Keratinocyte (primary cell): Measurements from ENCODE around the gene SNTG2. TPM values are rescaled to one million over a fixed set of nuclear protein-coding genes. Genes with fewer than 3 reads are reported as not detected.

ENCODE experiments used
- DNase-seq: peaks from one replicate; pipeline ENCODE4 v3.0.0-alpha.2; 2011; ENCODE audit warnings: low read depth, missing footprints, low spot score
- FAIRE-seq: peaks from 2 replicates; lab custom pipeline; 2011; peaks lifted over from hg19 to GRCh38; lab: Jason Lieb, UNC
- H2AFZ ChIP-seq: 2 replicates; pipeline ENCODE4 v1.6.0; 2012; ENCODE audit warnings: low read length, control low read depth, inconsistent platforms; ENCODE audit not compliant: control insufficient read depth
- H3K27ac ChIP-seq: 2 replicates; pipeline ENCODE4 v1.5.1; 2011; ENCODE audit warnings: low read length; ENCODE audit not compliant: control insufficient read depth, insufficient read depth
- H3K27me3 ChIP-seq: 3 replicates; pipeline ENCODE4 v1.6.0; 2011; ENCODE audit warnings: low read length; ENCODE audit not compliant: control insufficient read depth, insufficient read depth; ENCODE audit errors: extremely low read depth
- H3K36me3 ChIP-seq, 2 experiments: 2 replicates in 1 of 2; 3 replicates in 1 of 2; pipeline ENCODE4 v1.5.1; 2011; ENCODE audit warnings: low read length in 2 of 2, mild to moderate bottlenecking in 1 of 2; ENCODE audit not compliant: control insufficient read depth in 2 of 2, insufficient read depth in 2 of 2; ENCODE audit errors: extremely low read depth in 1 of 2
- H3K4me1 ChIP-seq: 3 replicates; pipeline ENCODE4 v1.5.1; 2011; ENCODE audit warnings: low read length; ENCODE audit not compliant: control insufficient read depth, insufficient read depth; ENCODE audit errors: extremely low read depth
- H3K4me2 ChIP-seq: 3 replicates; pipeline ENCODE4 v1.6.0; 2011; ENCODE audit warnings: low read depth, low read length; ENCODE audit not compliant: control insufficient read depth, insufficient read depth; ENCODE audit errors: extremely low read depth
- H3K4me3 ChIP-seq, 3 experiments: fragments of 200-600 bp in 1 of 3; sonication (generic) in 1 of 3; 2 replicates in 2 of 3; 3 replicates in 1 of 3; pipeline ENCODE4 v1.5.1; 2011 to 2016; ENCODE audit warnings: low read length in 3 of 3, mild to moderate bottlenecking in 3 of 3, control low read depth in 2 of 3, inconsistent platforms in 1 of 3, low read depth in 1 of 3, mixed read lengths in 1 of 3, mixed run types in 1 of 3, moderate library complexity in 1 of 3; ENCODE audit not compliant: control insufficient read depth in 2 of 3, insufficient read depth in 2 of 3; ENCODE audit errors: extremely low read depth in 1 of 3
- H3K79me2 ChIP-seq: 2 replicates; pipeline ENCODE4 v1.6.0; 2012; ENCODE audit warnings: low read length; ENCODE audit not compliant: control insufficient read depth, insufficient read depth
- H3K9ac ChIP-seq: 3 replicates; pipeline ENCODE4 v1.6.0; 2011; ENCODE audit warnings: low read length; ENCODE audit not compliant: control insufficient read depth, insufficient read depth; ENCODE audit errors: extremely low read depth
- H3K9me1 ChIP-seq: 3 replicates; pipeline ENCODE4 v1.6.0; 2011; ENCODE audit warnings: low read length; ENCODE audit not compliant: control insufficient read depth, insufficient read depth; ENCODE audit errors: extremely low read depth
- H3K9me3 ChIP-seq: 2 replicates; pipeline ENCODE4 v1.5.1; 2012; ENCODE audit warnings: low read depth, low read length; ENCODE audit not compliant: control insufficient read depth
- H4K20me1 ChIP-seq: 3 replicates; pipeline ENCODE4 v1.6.0; 2011; ENCODE audit warnings: low read length; ENCODE audit not compliant: control insufficient read depth, insufficient read depth; ENCODE audit errors: extremely low read depth
- CTCF ChIP-seq, 3 experiments: IDR thresholded peaks in 1 of 3; conservative IDR thresholded peaks in 1 of 3; optimal IDR thresholded peaks in 1 of 3; 2 replicates in 2 of 3; 3 replicates in 1 of 3; pipeline versions ENCODE3 to v1.5.1; 2011; ENCODE audit warnings: low read length in 3 of 3, mild to moderate bottlenecking in 3 of 3, moderate library complexity in 2 of 3, control low read depth in 1 of 3, inconsistent platforms in 1 of 3; ENCODE audit not compliant: insufficient read depth in 2 of 3; ENCODE audit errors: extremely low read depth in 1 of 3
- EZH2 ChIP-seq: IDR thresholded peaks from one replicate; pipeline ENCODE4 v1.6.1; 2012; ENCODE audit warnings: inconsistent platforms, mild to moderate bottlenecking, low read length, moderate library complexity
- dilution Hi-C: fragments of 300-500 bp; cut with MboI; formaldehyde crosslinking; loops from one replicate; pipeline ENCODE4 v1.7.0; 2020; ENCODE audit warnings: low sequenced_read_pairs; ENCODE audit not compliant: extremely low pct_ligation_motif_present
- polyA plus RNA-seq, 5 experiments: library from polyadenylated mRNA; depleted of rRNA in 3 of 5; stranded (reverse) in 3 of 5; stranded (forward) in 1 of 5; unstranded in 1 of 5; fragments of >200 nt; gene quantifications; 1 replicate in 1 of 5; 2 replicates in 3 of 5; 3 replicates in 1 of 5; pipeline versions ENCODE4 v1.2.1 to v1.2.3, GENCODE V29; 2011 to 2012; ENCODE audit warnings: missing spikeins in 2 of 5, low read depth in 1 of 5, low replicate concordance in 1 of 5

SNTG2 gene
- polyA plus RNA-seq, 1 donor (not counting 4 experiments of a cell fraction or from before 2014, with no cell fraction given) = not detected

- H3K4me2 ChIP-seq = no peak overlapping the region
- FAIRE-seq (no peak), DNase-seq (no peak)
- TF ChIP-seq CTCF (optimal IDR thresholded peaks at IDR 0.05 in 1 of 3, IDR thresholded peaks at IDR 0.05 in 1 of 3, conservative IDR thresholded peaks at IDR 0.05 in 1 of 3; ENCODE audit: extremely low read depth in 1 of 3, insufficient read depth in 2 of 3, low read length in 3 of 3) (no peak), EZH2 (no peak)
- H3K36me3 ChIP-seq = no peaks in the 10 kb centered on the region
- H2AFZ ChIP-seq = no peak overlapping the region
- no peaks in the 10 kb centered on the region for H3K9me1 ChIP-seq
- H3K4me1 ChIP-seq = no peaks in the 10 kb centered on the region
- no peaks in the 10 kb centered on the region for H3K9me3 ChIP-seq
- H3K9ac ChIP-seq = no peak overlapping the region
- H3K4me3 ChIP-seq = no peak overlapping the region
- H3K27ac ChIP-seq = no peak overlapping the region
- H4K20me1 ChIP-seq = no peaks in the 10 kb centered on the region
- no peaks in the 10 kb centered on the region for H3K27me3 ChIP-seq
- H3K79me2 ChIP-seq = no peaks in the 10 kb centered on the region
- dilution Hi-C loops = no loop called here
Observed at GRCh38 chr2:1081451-1082225, 131.0 kb downstream of the SNTG2 start.

- Histone ChIP-seq H3K4me3 (no peak overlapping the region), H3K27me3 (no peaks in the 10 kb centered on the region), H3K79me2 (no peaks in the 10 kb centered on the region), H4K20me1 (no peaks in the 10 kb centered on the region), H3K9me3 (no peaks in the 10 kb centered on the region), H2AFZ (no peak overlapping the region), H3K27ac (no peak overlapping the region), H3K4me2 (no peak overlapping the region), H3K9me1 (no peaks in the 10 kb centered on the region), H3K36me3 (no peaks in the 10 kb centered on the region), H3K4me1 (no peaks in the 10 kb centered on the region), H3K9ac (no peak overlapping the region)
- dilution Hi-C loops = no loop called here
- no peak for DNase-seq
- TF ChIP-seq EZH2 (no peak), CTCF (optimal IDR thresholded peaks at IDR 0.05 in 1 of 3, IDR thresholded peaks at IDR 0.05 in 1 of 3, conservative IDR thresholded peaks at IDR 0.05 in 1 of 3; ENCODE audit: extremely low read depth in 1 of 3, insufficient read depth in 2 of 3, low read length in 3 of 3) (no peak)
- FAIRE-seq = no peak
Observed at GRCh38 chr2:1082456-1083205, 132.0 kb downstream of the SNTG2 start.
